HG03175 (cell line): ENCODE results near the gene CPA2.
"Not testable (repeated sequence)": the region's sequence is repeated elsewhere in the genome, so short reads cannot be mapped to it uniquely, and the experiment has no call there.

Experiments
- ATAC-seq: cut with Tn5 transposase; IDR thresholded peaks from one replicate; pipeline ENCODE4 v1.9.1; 2021; ENCODE audit warnings: mild to moderate bottlenecking, moderate library complexity; ENCODE audit not compliant: unreplicated experiment

Gene CPA2

DNA sequence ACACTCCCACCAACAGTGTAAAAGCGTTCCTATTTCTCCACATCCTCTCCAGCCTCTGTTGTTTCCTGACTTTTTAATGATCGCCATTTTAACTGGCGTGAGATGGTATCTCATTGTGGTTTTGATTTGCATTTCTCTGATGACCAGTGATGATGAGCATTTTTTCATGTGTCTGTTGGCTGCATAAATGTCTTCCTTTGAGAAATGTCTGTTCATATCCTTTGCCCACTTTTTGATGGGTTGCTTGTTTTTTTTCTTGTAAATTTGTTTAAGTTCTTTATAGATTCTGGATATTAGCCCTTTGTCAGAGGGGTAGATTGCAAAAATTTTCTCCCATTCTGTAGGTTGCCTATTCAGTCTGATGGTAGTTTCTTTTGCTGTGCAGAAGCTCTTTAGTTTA lies 17.0 kb upstream of the CPA2 start:
- not testable (repeated sequence) for ATAC-seq

DNA sequence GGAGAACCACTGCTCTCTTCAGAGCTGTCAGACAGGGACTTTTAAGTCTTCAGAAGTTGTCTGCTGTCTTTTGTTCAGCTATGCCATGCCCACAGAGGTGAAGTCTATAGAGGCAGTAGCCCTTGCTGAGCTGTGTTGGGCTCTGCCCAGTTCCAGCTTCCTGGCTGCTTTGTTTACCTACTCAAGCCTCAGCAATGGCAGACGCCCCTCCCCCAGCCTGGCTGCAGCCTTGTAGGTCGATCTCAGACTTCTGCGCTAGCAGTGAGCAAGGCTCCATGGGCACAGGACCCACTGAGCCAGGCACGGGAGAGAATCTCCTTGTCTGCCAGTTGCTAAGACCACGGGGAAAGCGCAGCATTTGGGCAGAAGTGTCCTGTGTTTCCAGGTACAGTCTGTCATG lies 12.1 kb upstream of the CPA2 start:
- ATAC-seq = no peak

DNA sequence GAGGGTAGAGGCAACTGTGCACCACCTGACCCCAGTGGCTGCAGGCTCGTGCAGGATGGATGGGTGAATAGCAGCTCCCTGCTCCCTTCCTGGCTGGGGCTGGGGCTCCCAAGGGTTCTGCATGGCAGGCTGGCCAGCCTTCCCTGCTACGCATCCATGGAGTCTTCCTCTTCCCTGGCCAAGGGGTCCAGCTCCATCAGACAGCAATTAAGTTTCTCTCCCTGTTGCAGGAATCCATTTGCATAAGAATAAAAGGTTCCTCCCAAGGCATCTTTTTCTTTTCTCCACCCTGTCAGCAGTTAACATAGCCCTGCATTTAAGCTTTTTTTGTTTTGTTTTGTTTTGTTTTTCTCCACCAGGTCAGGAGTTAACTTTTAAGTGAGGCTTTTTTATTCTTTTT lies 10.0 kb upstream of the CPA2 start:
- ATAC-seq = no peak

DNA sequence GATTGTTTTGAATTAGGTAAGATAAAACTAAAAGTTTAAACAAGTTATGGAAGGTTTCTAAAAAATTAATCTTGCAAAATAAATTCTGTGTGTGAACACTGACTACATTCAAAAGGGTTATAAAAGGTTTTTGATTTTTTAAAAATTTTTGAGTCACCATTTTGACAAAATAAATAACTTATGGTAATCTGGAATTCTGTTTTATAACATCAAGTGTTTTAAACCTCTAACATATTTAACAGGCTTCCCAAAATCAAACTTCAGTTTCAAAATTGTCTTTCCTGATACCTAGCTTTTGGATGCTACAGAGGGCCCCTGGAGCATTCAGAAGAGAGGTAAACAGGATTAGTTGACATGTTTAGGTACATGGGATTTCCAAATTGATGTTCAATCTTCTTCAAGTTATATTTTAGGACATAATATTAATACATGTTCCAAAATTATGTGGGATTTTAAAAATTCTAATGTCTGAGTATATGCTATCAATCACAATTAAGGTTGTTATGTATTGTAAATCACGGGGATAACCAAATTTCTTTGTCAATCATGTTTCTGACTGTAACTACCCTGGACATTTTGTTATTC lies 8.1 kb upstream of the CPA2 start:
- ATAC-seq = no peak

DNA sequence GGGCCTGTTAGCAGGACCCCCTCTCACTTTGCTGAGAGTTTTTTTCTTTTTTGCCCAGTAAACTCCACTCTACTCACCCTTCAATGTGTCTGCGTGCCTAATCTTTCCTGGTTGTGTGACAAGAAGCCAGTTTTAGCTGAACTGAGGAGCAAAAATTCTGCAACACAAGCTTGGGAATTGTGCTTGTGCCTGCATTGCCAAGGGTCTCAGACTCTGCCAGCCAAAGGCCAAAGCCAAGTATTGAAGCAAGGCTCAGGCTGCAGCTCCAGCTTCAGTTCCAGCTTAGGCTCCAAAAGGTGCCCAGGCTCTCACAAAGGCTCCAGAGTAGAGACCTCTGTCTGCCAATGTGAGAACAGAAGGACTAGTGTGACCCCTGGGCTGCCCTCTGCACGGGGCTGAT lies 4.2 kb upstream of the CPA2 start:
- no peak for ATAC-seq

DNA sequence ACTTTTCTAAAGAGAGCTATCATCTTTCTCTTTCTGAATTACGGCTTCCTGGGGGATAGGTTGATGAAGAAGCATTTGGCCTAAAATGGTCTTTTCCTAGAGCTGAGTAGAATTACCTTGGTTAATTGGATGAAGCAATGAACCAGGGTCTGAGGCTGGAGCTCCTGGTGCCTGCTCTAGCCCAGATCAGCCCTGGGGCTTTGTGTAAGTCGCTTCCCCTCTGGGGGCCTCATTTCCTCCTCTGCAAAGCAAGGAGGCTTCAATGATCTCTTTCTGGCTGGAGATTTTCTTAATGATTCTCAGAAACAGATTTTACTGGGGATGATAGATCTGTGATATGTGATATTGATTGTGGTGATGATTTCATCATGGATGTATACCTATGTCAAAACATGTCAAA lies 3.5 kb upstream of the CPA2 start:
- ATAC-seq = no peak

DNA sequence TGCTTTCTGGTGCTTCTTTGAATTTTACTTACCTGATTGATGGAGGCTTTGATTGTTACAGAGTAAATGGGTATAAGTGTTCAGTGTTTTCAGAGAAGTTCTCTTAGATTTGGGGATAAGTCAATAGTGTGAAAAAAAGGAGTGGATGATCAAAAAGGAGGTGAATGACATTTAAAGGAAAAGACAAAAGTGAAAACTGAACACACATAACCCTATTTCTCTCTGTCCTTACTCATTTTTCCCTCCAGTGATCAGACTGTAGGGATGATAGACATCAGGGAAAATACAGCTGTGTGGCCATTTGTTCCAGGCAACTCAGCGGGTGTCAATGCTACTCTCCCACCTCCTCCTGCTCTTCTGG lies 278 bp downstream of the CPA2 start:
- no peak for ATAC-seq

DNA sequence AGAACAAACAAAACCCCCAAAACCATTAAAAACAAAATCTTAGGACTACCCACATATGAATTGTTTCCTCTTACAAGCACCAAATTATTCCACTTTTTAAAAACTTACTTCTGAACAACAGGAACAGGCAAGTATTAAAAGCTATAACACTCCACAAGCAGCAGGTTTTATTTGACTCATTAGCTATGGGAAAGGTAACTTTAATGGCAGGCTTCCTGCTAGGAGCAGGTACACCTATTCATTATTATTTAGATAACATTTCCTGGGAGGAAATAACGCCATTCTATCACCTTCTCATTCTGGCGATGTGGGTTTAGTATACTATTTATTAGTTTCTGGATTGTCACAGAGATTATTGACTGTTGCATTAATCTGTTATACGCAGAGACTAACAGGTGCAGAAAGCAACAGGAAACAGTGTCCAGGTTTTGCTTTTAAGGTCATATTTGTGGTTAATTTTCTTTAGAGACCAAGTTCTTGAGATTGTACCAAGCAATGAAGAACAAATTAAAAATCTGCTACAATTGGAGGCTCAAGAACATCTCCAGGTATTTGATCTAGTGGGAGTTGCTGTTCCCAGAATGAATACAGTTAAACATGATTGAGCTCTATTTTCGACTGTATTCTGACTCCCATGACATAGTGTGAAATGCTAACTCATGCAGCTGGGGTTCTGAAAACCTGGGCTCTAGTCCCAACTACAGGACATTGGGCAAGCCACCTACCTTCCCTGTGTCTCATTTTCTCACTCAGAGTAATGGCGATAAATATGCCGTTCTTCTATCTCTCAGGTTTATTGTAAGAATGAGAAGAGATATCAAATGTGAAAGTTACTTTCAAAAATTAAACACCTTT lies 2.0 kb downstream of the CPA2 start:
- ATAC-seq = no peak

DNA sequence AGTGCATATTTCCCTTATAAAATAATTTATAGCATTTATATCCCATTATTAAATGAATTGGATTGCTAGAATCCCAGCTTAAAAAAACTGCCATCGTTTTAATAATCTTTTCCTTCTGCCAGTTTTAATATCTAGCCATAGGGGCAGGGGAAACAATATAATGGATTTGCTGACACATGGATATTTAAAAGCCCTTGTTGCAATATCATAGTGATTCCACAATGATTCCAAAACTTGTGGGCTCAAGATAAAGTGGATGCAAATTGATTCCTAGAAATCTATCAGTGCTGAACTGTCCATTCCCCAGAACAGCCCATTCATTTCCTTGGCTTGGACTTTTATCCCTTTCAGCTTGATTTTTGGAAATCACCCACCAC lies 2.6 kb downstream of the CPA2 start:
- ATAC-seq = no peak

DNA sequence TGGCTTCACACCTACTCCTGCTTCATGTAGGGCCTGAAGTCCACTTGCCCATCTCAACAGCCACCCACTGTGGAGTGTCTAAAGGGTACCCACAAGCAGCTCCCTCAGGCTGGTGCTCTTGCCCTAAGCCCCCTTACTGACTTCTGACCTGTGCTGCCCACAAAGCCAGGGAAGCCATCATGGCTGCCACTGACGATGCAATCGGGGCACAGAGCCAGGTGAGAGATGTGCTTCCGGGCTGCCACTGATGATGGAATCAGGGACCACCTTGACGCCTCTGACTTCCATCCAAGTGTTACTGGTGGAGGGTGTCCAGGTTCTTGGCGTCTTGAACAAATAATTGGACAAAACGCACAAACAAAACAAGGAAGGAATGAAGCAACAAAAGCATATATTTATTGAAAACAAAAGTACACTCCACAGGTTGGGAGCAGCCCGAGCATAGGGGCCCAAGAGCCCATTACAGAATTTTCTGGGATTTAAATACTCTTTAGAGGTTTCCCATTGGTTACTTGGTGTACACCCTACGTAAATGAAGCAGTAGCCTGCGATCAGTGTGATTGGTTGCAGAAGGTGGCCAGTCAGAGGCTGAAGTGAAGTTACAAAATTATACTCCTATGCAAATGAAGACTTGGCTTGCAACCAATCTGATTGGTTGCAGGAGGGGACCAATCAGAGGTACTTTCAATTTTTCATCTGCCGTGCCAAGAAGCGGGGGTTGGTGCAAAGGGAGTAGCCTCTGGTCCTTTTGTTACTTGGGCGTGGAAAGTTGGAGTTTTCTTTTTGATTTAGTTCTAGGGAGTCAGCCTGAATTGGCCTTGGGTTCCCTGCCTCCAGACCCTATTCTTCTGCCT lies 4.5 kb downstream of the CPA2 start:
- ATAC-seq = no peak

DNA sequence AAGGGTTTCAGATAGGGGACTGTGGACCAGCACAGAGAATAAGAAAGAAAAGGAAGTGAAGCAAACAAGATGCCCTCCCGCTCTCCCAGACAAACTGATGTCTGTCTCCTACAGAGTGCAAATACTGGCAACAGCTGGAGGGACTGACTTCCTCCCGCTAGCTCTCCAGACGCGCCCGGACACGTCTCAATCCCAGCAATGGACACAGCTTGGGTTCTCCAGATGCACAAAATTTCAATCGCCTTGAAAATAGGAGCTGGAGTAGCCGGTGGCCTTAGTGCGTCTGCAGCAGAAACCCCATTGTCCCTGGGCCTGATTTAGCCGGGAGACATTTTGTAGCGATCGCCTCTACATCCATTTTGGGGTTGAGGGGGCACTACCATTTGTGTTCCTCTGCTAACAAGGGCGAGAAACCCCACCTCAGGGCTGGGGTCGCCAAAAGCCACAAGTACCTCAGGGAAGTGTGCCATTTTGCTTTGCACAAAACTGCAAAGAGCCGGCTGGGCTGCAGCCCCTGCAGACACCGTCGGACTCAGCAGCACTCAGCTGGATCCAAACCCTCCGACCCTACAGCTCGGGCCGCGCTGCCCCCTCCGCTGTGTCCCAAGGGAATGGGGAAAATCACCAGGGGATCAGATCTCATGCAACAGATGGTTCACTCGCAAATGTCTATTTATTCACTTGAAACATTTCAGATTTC lies 5.9 kb downstream of the CPA2 start:
- no peak for ATAC-seq

DNA sequence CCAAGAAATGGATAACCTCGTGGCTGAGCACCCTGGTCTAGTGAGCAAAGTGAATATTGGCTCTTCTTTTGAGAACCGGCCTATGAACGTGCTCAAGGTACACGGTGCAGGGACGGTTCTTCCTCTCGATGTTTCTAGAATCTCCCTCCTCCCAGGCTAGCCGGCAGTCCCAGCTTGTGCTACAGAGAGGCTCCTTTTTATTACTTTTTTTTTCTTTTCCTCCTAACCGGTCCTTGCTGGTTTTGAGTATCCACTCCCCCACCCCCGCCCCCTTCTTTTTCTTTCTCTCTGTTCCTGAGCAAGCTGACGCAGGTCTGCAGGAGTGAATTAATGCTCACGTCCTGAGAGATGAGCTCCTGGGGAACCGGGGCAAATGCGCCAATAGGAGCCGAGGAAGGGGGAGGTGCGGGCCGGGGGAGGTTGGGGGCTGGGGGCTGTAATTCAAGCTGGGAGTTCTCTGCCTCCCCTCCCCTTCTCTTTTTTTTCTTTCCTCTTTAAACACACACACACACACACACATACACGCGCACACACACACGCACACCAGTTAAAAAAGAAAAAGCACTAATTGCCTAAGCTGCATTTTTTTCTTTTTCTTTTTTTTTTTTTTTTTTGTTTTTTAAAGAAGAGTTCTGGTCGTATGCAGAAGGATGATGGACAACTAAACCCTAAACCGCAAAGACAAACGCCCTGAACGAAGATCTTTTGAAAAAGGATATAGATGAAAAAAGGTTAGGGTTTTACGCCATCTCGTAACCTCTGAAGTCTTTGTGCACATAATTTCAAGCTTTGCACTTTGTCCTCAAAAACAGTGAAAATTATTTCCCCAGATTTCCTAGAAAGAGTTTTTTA lies 6.6 kb downstream of the CPA2 start:
- ATAC-seq = no peak

DNA sequence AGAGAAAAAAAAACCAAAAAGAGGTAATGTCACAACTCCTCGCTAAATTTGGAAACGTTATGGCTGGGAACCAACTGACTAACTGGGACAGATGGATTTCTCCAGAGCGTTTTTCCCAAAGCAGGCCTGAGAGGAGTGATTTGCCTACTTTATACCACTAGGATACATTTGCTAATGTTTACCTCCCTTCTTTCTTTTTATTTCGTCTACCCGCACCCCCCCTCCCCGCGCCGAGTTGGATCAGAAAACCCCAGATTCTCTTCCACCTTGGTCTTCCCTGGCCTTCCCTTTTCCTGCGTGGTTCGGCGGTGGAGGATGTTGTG lies 7.2 kb downstream of the CPA2 start:
- no peak for ATAC-seq

DNA sequence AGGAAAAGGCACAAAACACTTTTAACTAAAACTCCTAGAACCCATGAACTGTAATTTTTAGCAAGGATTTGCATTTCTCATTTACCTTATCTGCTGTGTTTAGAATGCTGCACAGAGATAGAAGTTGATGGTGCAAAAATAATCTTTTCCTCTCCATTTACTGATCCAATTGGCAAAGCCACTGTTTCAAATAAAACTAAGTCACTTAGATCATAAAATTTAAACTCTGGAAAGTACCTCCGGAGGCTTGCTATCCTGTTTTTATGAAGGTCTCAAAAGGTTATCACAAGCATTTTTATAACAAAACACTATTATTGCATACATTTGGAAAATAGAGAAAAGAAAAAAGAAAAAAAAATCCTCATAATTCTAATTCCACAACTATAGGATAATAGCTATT lies 7.6 kb downstream of the CPA2 start:
- no peak for ATAC-seq

DNA sequence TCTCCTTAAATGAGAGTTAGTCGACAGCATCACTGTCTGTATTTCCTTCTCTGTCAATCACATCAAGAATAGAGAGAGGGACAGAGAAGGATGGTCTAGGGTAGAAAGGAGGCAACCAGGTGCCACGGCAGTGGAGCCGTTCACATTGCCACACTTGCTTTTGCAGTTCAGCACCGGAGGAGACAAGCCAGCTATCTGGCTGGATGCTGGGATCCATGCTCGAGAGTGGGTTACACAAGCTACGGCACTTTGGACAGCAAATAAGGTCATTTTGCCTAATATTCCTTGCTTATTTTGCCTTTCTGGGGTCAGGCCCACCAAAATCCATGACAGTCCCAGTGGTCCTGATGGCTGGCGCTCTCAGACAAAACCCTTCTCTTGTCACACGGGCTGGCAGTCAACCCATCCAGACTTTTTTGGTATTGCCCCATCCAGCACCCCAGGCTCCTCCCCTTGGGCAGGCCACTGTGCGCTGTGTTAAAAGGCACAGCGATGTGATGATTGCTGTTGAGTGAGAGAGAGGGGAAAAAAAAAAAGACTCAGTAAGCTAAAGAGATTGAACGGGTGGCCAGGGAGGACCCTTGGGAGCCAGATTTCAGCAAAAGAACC lies 8.4 kb downstream of the CPA2 start:
- no peak for ATAC-seq

DNA sequence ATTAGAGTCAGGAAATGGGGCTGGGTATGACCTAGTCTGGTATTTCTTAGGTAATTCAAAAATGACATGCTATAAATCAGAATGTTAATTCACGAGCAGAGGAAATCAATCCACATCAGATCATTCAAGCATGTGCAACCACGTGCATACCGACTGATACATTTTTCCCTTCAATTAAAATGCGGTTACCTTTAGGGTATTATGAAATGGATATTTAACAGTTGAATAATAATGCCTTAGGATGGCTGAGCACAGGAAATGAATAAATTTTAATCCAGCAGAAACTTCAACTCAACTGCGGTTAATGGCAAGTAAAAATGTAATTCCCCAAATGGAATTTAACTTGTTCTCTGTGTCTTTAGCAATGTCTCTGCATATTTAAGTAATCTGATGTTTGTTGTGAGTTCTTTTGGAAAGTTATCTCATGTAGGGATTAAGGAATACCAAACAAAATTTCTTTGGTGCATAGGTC lies 9.2 kb downstream of the CPA2 start:
- no peak for ATAC-seq

DNA sequence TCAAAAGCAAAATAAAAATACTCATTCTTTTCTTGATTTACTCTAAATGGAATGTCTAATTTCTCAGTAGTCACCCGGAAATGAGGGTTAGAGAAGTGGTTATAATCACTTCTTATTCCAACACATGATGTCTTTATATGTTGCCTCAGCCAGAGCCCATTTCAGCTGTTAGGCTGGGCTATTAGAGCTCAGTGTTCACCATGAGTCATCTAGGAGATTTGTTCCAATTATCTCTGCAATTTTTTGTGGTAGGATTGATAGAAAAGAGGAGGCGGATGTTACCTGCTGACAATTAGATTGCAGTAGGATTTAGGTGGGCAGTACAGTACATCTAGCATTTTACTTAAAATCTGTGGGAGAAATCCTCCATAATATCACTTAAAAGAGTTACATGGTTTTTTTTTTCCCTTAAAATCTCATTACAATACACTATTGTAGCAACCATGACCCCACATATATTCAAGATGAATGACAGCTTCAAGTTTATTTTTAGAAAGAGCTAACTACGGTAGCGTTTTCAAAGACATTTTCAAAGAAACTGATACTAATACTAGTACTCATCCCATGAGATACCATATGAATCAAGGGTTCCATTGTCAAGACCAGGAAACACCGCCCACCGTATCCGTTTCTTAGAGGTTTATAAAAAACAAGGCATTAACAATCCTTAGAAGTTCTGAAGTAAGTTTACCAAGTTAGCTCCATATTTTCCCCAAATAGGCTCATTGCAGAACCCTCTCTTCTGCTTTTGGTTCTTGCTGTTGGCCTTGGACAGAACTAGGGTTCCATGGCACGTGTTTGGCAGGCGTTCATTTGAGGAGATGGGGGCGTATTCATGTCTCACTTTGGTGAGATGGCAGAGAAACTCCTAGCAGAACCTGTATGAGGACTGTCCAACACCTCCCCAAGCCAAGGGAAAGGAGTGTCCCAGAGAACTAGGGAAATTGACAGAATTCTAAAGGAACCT lies 10.4 kb downstream of the CPA2 start:
- no peak for ATAC-seq

DNA sequence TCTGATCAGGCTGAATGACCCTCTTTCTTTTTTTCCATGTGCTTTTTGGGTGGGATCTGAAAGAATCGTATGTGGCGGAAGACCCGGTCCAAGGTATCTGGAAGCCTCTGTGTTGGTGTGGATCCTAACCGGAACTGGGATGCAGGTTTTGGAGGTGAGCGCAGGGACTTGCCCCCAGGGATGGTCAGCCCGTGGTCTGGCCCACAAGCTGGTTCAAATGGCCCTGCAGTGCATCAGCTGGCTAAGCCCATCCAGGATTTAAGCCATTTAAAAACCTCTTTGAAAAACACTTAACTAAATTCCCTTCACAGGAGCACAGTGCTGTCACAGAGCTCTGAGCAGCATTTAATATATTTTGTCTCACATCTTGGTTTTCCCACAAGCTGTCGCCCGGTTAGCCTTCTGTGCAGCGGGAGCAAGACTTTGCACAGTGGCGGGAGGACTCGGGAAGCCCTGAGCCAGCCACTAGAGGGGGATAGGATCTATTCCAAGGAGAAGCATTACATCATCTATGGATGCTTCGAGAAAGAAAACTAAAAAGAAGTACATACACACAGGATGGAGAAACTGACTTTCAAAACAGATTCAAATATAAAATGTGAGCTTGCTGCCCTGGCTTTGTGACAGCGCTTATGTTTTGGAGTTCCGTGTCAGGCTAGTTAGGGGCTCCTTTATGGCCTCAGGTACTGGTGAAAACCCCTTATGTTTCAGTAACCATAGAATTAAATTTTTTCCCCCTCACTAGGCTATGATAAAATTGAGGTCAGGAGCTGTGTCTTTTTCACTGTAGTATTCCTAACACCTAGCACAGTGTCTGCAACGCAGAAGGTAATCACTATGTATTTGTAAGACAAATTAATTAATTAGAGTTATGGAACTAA lies 11.3 kb downstream of the CPA2 start:
- ATAC-seq = no peak
